Ovary (tissue), 9 donors: ENCODE data around the gene C16orf90. TPM values are rescaled to one million over a fixed set of nuclear protein-coding genes. Genes with fewer than 3 reads are reported as not detected.
A peak's percentile ranks its signal among the peaks of the same experiment; 100 is the strongest.

Experiments
- DNase-seq, 5 donors: peaks; one replicate each; pipeline ENCODE4 v3.0.0-alpha.2; 2019 to 2020
- H3K27ac ChIP-seq, 2 donors: fragments of 200-600 bp; one replicate each; pipeline versions ENCODE4 v1.5.1 to v1.8.0; 2019 to 2022
- H3K27me3 ChIP-seq: fragments of 200-600 bp; one replicate; pipeline ENCODE4 v1.8.0; 2022
- H3K36me3 ChIP-seq: fragments of 200-600 bp; sonication (generic); one replicate; pipeline ENCODE4 v1.5.1; 2019
- H3K4me1 ChIP-seq: one replicate; pipeline ENCODE4 v1.8.1; 2013; ENCODE audit warnings: mild to moderate bottlenecking, moderate library complexity; ENCODE audit not compliant: insufficient read depth
- H3K4me3 ChIP-seq: fragments of 200-600 bp; sonication (generic); one replicate; pipeline ENCODE4 v1.5.1; 2017
- H3K9me3 ChIP-seq, 2 donors: fragments of 200-600 bp in 1 of 2; sonication (generic) in 1 of 2; one replicate each; pipeline versions ENCODE4 v1.5.1 to v1.8.1; 2013 to 2019; ENCODE audit warnings: mild to moderate bottlenecking in 1 of 2, moderate library complexity in 1 of 2
- CTCF ChIP-seq, 3 donors: fragments of 450-650 bp in 2 of 3; fragments of 200-600 bp in 1 of 3; IDR thresholded peaks; one replicate each; pipeline versions ENCODE4 v1.5.1 to v1.8.0; 2016 to 2022; ENCODE audit warnings: antibody characterized with exemption in 3 of 3, mild to moderate bottlenecking in 1 of 3
- EP300 ChIP-seq: sonication (generic); formaldehyde crosslinking; IDR thresholded peaks from one replicate; pipeline ENCODE4 v1.6.1; 2017; ENCODE audit warnings: antibody characterized with exemption
- POLR2A ChIP-seq: fragments of 450-650 bp; IDR thresholded peaks from one replicate; pipeline ENCODE4 v1.6.1; 2017; ENCODE audit warnings: antibody characterized with exemption, mild to moderate bottlenecking, moderate library complexity
- WGBS, 3 donors: extraction: QIAGEN DNeasy Blood & Tissue Kit in 1 of 3; methylation state at CpG; one replicate each; pipeline versions ENCODE4 v1.1.5 to v1.1.7; 2013 to 2017; 5-methylcytosine and 5-hydroxymethylcytosine counted together
- intact Hi-C, 4 donors: fragments of 100-400 bp; cut with DNase I; formaldehyde crosslinking; loops; one replicate each; pipeline versions ENCODE4 v1.11.0 to v1.15.1; 2022 to 2023
- polyA plus RNA-seq, 2 donors: library from polyadenylated mRNA; stranded (reverse); fragments of 200-250 nt in 1 of 2; fragments of 350-450 nt in 1 of 2; fragmentation: Illumina TruSeq in 1 of 2; extraction: RNeasy Lipid Tissue Mini Kit (QIAGEN cat#74804) in 1 of 2; gene quantifications; one replicate each; pipeline ENCODE4 v1.2.3, GENCODE V29; 2013 to 2014
- total RNA-seq, 7 donors: library from RNA; depleted of rRNA in 2 of 7; stranded (reverse); fragments of >200 nt in 2 of 7; fragmentation: NEBNext Ultra II Directional in 3 of 7; extraction: Animal tissue kit (Norgen Biotek cat#: 25700) in 3 of 7; gene quantifications; one replicate each; pipeline versions ENCODE4 v1.1.0 to v1.2.4, GENCODE V29; 2016 to 2023
- donor health status: DM: no; HTN: no; CAD: no; lungs with moderate emphysema.
- donor health status: DM: no; HTN: no; CAD: no.
- donor health status: Bipolar disorder and iron deficiency.
- donor health status: DM: yes; HTN: yes; CAD: no.
- donor health status: DM: no; HTN: no; CAD: no.
- donor health status: DM: yes; HTN: yes; CAD: no.

The C16orf90 gene
- total and polyA plus RNA-seq, 9 donors: not detected

- H3K4me1 ChIP-seq: no peaks in the 10 kb centered on the region
- H3K27me3 ChIP-seq: no peaks in the 10 kb centered on the region
- TF ChIP-seq EP300 (no peak), POLR2A (no peak), CTCF (IDR thresholded peaks at IDR 0.05) (no peak)
- H3K27ac ChIP-seq: no peak overlapping the region
- intact Hi-C loops: no loop called here
- DNase-seq: peak in 1 of 5 donors; percentile 31
- no peak overlapping the region for H3K4me3 ChIP-seq
- H3K9me3 ChIP-seq: no peaks in the 10 kb centered on the region
- H3K36me3 ChIP-seq: no peaks in the 10 kb centered on the region
- WGBS, 3 donors: 95 to 96% (median 95%) methylated on average over 30 of the region's 30 CpGs
Observed at GRCh38 chr16:3496386-3496785, 1.1 kb upstream of the C16orf90 start.

DNA sequence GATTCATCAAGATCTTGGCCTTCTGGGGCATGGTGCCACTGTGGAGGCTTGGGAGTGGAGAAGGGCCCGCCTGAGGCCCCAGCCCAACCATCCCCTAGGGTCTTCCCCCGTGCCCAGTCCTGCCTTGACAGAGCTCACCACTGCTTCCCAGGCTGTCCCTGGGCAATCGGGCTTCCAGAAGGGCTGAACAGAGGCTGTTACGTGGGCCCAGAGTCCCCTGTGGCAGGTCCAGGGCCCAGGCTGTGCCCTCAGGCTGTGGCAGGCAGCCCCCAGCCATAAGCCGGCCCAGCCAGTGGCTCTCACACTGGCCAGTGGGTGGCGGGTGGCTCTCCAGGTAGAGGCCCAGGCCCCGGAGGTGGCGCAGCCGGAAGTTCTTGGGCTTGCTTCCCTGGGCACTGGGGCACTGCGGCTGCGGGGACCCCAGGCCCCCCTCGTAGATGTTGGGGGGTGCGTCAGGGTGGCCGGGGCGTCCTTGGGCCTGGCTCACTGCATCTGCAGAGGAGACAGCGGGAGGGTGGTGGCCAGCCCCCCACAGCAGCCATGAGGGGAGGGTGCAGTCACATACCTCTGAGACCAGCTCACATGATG lies 809 bp downstream of the C16orf90 start:
- no peak overlapping the region for H3K4me3 ChIP-seq
- TF ChIP-seq EP300 (no peak), CTCF (IDR thresholded peaks at IDR 0.05) (no peak), POLR2A (no peak)
- DNase-seq: peak in 1 of 5 donors; percentile 27
- H3K9me3 ChIP-seq: no peaks in the 10 kb centered on the region
- no peaks in the 10 kb centered on the region for H3K4me1 ChIP-seq
- no peak overlapping the region for H3K27ac ChIP-seq
- 91 to 94% (median 93%) methylated on average over 14 to 16 of the region's 16 CpGs for WGBS, 3 donors
- H3K36me3 ChIP-seq: no peaks in the 10 kb centered on the region
- intact Hi-C loops: no loop called here
- no peaks in the 10 kb centered on the region for H3K27me3 ChIP-seq

DNA sequence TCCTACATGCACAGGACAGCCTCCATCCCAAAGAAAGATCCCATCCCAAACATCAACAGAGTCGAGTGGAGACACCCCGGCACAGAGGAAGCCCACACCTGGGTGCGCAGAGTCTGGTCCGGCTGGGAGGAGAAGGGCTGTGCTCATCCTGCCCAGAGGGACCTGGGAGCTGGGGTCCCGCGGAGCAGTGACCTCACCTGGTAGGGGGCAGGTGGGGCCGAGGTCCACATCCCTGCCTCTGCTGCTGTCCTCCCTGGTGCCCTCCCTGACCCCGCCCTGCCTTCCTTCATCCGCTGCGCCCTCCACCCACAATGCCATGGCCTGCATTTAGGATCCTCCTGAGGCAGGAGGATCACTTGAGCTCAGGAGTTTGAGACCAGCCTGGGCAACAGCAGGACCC lies 2.9 kb downstream of the C16orf90 start:
- H3K4me1 ChIP-seq: no peaks in the 10 kb centered on the region
- H3K9me3 ChIP-seq: no peaks in the 10 kb centered on the region
- DNase-seq: no peak
- H3K27me3 ChIP-seq: no peaks in the 10 kb centered on the region
- intact Hi-C loops: no loop called here
- 68 to 85% (median 82%) methylated on average over 10 of the region's 10 CpGs for WGBS, 3 donors
- no peak overlapping the region for H3K27ac ChIP-seq
- H3K4me3 ChIP-seq: no peak overlapping the region
- no peak for TF ChIP-seq EP300
- TF ChIP-seq CTCF (IDR thresholded peaks at IDR 0.05): no peak
- TF ChIP-seq POLR2A: no peak
- H3K36me3 ChIP-seq: no peaks in the 10 kb centered on the region

GRCh38 chr16:3490911-3491629 lies 4.2 kb downstream of the C16orf90 start:
- no peaks in the 10 kb centered on the region for H3K9me3 ChIP-seq
- WGBS, 3 donors: 41 to 61% (median 45%) methylated on average over 17 of the region's 17 CpGs
- no peaks in the 10 kb centered on the region for H3K27me3 ChIP-seq
- H3K4me1 ChIP-seq: no peaks in the 10 kb centered on the region
- no peaks in the 10 kb centered on the region for H3K36me3 ChIP-seq
- no peak for DNase-seq
- H3K27ac ChIP-seq: no peak overlapping the region
- TF ChIP-seq POLR2A (no peak), EP300 (no peak), CTCF (IDR thresholded peaks at IDR 0.05) (no peak)
- intact Hi-C loops: no loop called here
- no peak overlapping the region for H3K4me3 ChIP-seq
